Neuronal stem cell (in vitro differentiated cells): ENCODE measurements around the gene AANAT.

Source experiments
- DNase-seq: peaks from one replicate; pipeline ENCODE4 v3.0.0-alpha.2; 2013; ENCODE audit warnings: low spot score
- H2AFZ ChIP-seq: one replicate; pipeline ENCODE4 v1.6.1; 2013; ENCODE audit warnings: mild to moderate bottlenecking, low read length, inconsistent platforms
- H2AK5ac ChIP-seq: 2 replicates; pipeline ENCODE4 v1.6.1; 2013; ENCODE audit warnings: low read depth, mild to moderate bottlenecking, inconsistent platforms, low read length, moderate library complexity, mixed read lengths
- H2BK120ac ChIP-seq: 2 replicates; pipeline ENCODE4 v1.6.1; 2013; ENCODE audit warnings: low read depth, mild to moderate bottlenecking, inconsistent platforms, low read length, moderate library complexity, mixed read lengths
- H2BK12ac ChIP-seq: one replicate; pipeline ENCODE4 v1.6.1; 2013; ENCODE audit warnings: low read length, inconsistent platforms
- H2BK15ac ChIP-seq: 2 replicates; pipeline ENCODE4 v1.6.1; 2013; ENCODE audit warnings: mild to moderate bottlenecking, low read length, inconsistent platforms, mixed read lengths
- H2BK5ac ChIP-seq: one replicate; pipeline ENCODE4 v1.6.1; 2013; ENCODE audit warnings: inconsistent platforms, mild to moderate bottlenecking, low read length, moderate library complexity
- H3K14ac ChIP-seq: one replicate; pipeline ENCODE4 v1.6.1; 2013; ENCODE audit warnings: low read length, inconsistent platforms
- H3K18ac ChIP-seq: 2 replicates; pipeline ENCODE4 v1.6.1; 2013; ENCODE audit warnings: low read length, inconsistent platforms
- H3K23ac ChIP-seq: 2 replicates; pipeline ENCODE4 v1.6.1; 2013; ENCODE audit warnings: low read depth, mild to moderate bottlenecking, mixed read lengths, low read length, inconsistent platforms; ENCODE audit not compliant: poor library complexity
- H3K27ac ChIP-seq: replicated peaks from 3 replicates; pipeline ENCODE4 v1.5.1; 2013; ENCODE audit warnings: low read length, inconsistent platforms
- H3K27me3 ChIP-seq, 3 experiments: 2 replicates each; pipeline ENCODE4 v1.6.1; 2013; ENCODE audit warnings: low read length in 3 of 3, mild to moderate bottlenecking in 2 of 3, inconsistent platforms in 1 of 3, low read depth in 1 of 3, mixed read lengths in 1 of 3, moderate library complexity in 1 of 3; ENCODE audit not compliant: control insufficient read depth in 3 of 3, insufficient read depth in 3 of 3
- H3K36me3 ChIP-seq, 2 donors: replicated peaks in 1 of 2; 2 replicates each; pipeline ENCODE4 v1.6.1; 2013; ENCODE audit warnings: low read length in 2 of 2; ENCODE audit not compliant: control insufficient read depth in 2 of 2, insufficient read depth in 2 of 2
- H3K4ac ChIP-seq: 2 replicates; pipeline ENCODE4 v1.6.1; 2013; ENCODE audit warnings: inconsistent platforms, mild to moderate bottlenecking, low read length, moderate library complexity
- H3K4me1 ChIP-seq, 2 donors: 1 replicate in 1 of 2; 2 replicates in 1 of 2; pipeline ENCODE4 v1.6.1; 2013; ENCODE audit warnings: low read length in 2 of 2, low read depth in 1 of 2; ENCODE audit not compliant: control insufficient read depth in 2 of 2, insufficient read depth in 1 of 2
- H3K4me2 ChIP-seq: one replicate; pipeline ENCODE4 v1.6.1; 2013; ENCODE audit warnings: mild to moderate bottlenecking, low read length, inconsistent platforms; ENCODE audit not compliant: insufficient read depth, poor library complexity, severe bottlenecking
- H3K4me3 ChIP-seq, 2 donors: 2 replicates each; pipeline ENCODE4 v1.5.1; 2013; ENCODE audit warnings: low read length in 2 of 2, mild to moderate bottlenecking in 2 of 2, inconsistent platforms in 1 of 2, moderate library complexity in 1 of 2
- H3K79me1 ChIP-seq: one replicate; pipeline ENCODE4 v1.6.1; 2013; ENCODE audit warnings: low read depth, mild to moderate bottlenecking, inconsistent platforms, low read length, moderate library complexity
- H3K9ac ChIP-seq: one replicate; pipeline ENCODE4 v1.6.1; 2013; ENCODE audit warnings: mild to moderate bottlenecking, low read depth, low read length, inconsistent platforms; ENCODE audit not compliant: poor library complexity
- H3K9me3 ChIP-seq, 2 donors: replicated peaks in 1 of 2; 2 replicates each; pipeline versions ENCODE3 to v1.6.1; 2013; ENCODE audit warnings: low read length in 2 of 2, mild to moderate bottlenecking in 2 of 2, inconsistent platforms in 1 of 2, low read depth in 1 of 2, mixed read lengths in 1 of 2, moderate library complexity in 1 of 2; ENCODE audit not compliant: control insufficient read depth in 2 of 2, insufficient read depth in 1 of 2
- H4K8ac ChIP-seq: one replicate; pipeline ENCODE4 v1.6.1; 2013; ENCODE audit warnings: low read depth, mild to moderate bottlenecking, inconsistent platforms, low read length, moderate library complexity
- H4K91ac ChIP-seq: one replicate; pipeline ENCODE4 v1.6.1; 2013; ENCODE audit warnings: low read length, low read depth, mild to moderate bottlenecking, inconsistent platforms; ENCODE audit not compliant: poor library complexity
- WGBS, 2 donors: extraction: QIAGEN DNeasy Blood & Tissue Kit; methylation state at CpG; one replicate each; pipeline ENCODE4 v1.1.7; 2013; ENCODE audit warnings: missing lambda C conversion rate in 2 of 2, mixed read lengths in 1 of 2; ENCODE audit not compliant: insufficient read length in 2 of 2, insufficient replicate concordance in 1 of 2; ENCODE audit errors: extremely low coverage in 2 of 2; 5-methylcytosine and 5-hydroxymethylcytosine counted together

AANAT gene

DNA sequence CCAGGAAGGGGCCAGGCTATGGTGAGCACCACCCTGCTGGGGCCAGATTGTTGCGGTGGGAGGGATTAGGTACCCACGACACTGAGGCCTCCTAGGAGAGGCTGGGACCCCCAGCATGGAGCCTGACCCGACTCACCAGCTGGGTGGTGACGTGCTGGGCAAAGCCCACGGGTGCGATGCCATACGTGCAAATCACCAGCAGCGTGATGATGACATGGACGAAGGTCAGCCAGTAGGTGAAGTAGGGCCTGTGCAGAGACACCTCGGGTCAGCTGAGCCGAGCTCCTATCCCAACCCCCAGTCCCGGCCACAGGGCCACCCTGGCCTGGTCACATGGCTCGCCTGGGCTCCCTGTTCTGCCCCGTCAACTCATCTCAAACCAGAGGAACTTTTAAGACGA is 7.5 kb downstream of the AANAT start:
- peak overlapping the region; percentile 95 for H2AK5ac ChIP-seq
- H3K27ac ChIP-seq, result no peak overlapping the region
- H3K36me3 ChIP-seq, result peaks cover 0 to 2% of the 10 kb centered on the region in 2 donors
- H3K4ac ChIP-seq, result no peak overlapping the region
- H2BK5ac ChIP-seq, result no peak overlapping the region
- no peak overlapping the region for H2AFZ ChIP-seq
- no peak overlapping the region for H4K8ac ChIP-seq
- peaks cover 3% of the 10 kb centered on the region for H3K79me1 ChIP-seq
- no peaks in the 10 kb centered on the region for H3K4me1 ChIP-seq
- peak overlapping the region; percentile 67 for H3K18ac ChIP-seq
- no CpG with 5 or more reads among the region's 15 CpGs for WGBS, 2 donors
- H3K9ac ChIP-seq, result peak overlapping the region; percentile 34
- no peak overlapping the region for H3K4me2 ChIP-seq
- peak overlapping the region in 1 of 2 donors; percentile 34 for H3K4me3 ChIP-seq
- no peak overlapping the region for H4K91ac ChIP-seq
- peak overlapping the region; percentile 44 for H3K14ac ChIP-seq
- no peak for DNase-seq
- peaks cover 0 to 30% (median 0%) of the 10 kb centered on the region in 3 experiments for H3K27me3 ChIP-seq
- H2BK120ac ChIP-seq, result no peak overlapping the region
- peaks cover 0 to 2% of the 10 kb centered on the region in 2 donors for H3K9me3 ChIP-seq
- H2BK15ac ChIP-seq, result peak overlapping the region; percentile 67
- peak overlapping the region; percentile 73 for H3K23ac ChIP-seq
- H2BK12ac ChIP-seq, result peak overlapping the region; percentile 86

DNA sequence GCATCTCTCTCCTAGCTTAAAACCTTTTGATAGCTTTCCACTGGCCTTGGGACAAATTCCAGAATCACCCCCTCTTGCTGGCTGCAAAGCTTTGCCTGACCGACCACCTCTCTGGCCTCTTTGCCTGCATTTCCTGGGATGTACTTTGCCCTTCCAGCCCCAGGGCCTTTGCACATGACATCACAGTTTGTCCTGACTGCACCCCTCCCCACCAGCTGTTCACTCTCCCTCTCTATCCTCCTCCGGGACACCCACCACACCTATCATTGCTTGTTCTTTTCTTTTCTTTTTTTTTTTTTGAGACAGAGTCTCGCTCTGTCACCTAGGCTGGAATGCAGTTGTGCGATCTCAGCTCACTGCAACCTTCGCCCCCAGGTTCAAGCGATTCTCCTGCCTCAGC is 7.9 kb downstream of the AANAT start:
- no peak overlapping the region for H3K14ac ChIP-seq
- no peak overlapping the region for H2BK15ac ChIP-seq
- H3K9ac ChIP-seq, result no peak overlapping the region
- no CpG with 5 or more reads among the region's 6 CpGs for WGBS, 2 donors
- peaks cover 3% of the 10 kb centered on the region for H3K79me1 ChIP-seq
- no peak overlapping the region for H2AK5ac ChIP-seq
- H2BK120ac ChIP-seq, result no peak overlapping the region
- H3K18ac ChIP-seq, result no peak overlapping the region
- H3K4me1 ChIP-seq, result peaks cover under 1 to 1% of the 10 kb centered on the region in 2 donors
- H3K4me2 ChIP-seq, result no peak overlapping the region
- H2BK5ac ChIP-seq, result no peak overlapping the region
- no peak for DNase-seq
- no peak overlapping the region for H3K23ac ChIP-seq
- peaks cover 0 to 30% (median 0%) of the 10 kb centered on the region in 3 experiments for H3K27me3 ChIP-seq
- H3K27ac ChIP-seq, result no peak overlapping the region
- H2AFZ ChIP-seq, result no peak overlapping the region
- peaks cover 0 to 2% of the 10 kb centered on the region in 2 donors for H3K9me3 ChIP-seq
- no peak overlapping the region for H4K91ac ChIP-seq
- H3K36me3 ChIP-seq, result peaks cover 0 to 2% of the 10 kb centered on the region in 2 donors
- no peak overlapping the region for H3K4ac ChIP-seq
- H3K4me3 ChIP-seq, result no peak overlapping the region
- no peak overlapping the region for H4K8ac ChIP-seq
- H2BK12ac ChIP-seq, result no peak overlapping the region

GRCh38 chr17:76476736-76477135 is 9.3 kb downstream of the AANAT start:
- H3K18ac ChIP-seq, result peak overlapping the region; percentile 64
- H3K9ac ChIP-seq, result no peak overlapping the region
- H3K23ac ChIP-seq, result peak overlapping the region; percentile 85
- no peak overlapping the region for H2BK12ac ChIP-seq
- no peak overlapping the region for H2BK15ac ChIP-seq
- peaks cover 1% of the 10 kb centered on the region for H3K79me1 ChIP-seq
- H3K4me2 ChIP-seq, result no peak overlapping the region
- H3K14ac ChIP-seq, result peak overlapping the region; percentile 38
- H3K9me3 ChIP-seq, result peaks cover 0 to 2% of the 10 kb centered on the region in 2 donors
- H3K27me3 ChIP-seq, result peaks cover 0 to 24% (median 0%) of the 10 kb centered on the region in 3 experiments
- no peak overlapping the region for H4K8ac ChIP-seq
- H3K27ac ChIP-seq, result no peak overlapping the region
- H2BK120ac ChIP-seq, result peak overlapping the region; percentile 72
- no peak overlapping the region for H2BK5ac ChIP-seq
- H3K36me3 ChIP-seq, result peaks cover 0 to 2% of the 10 kb centered on the region in 2 donors
- peak overlapping the region; percentile 81 for H2AK5ac ChIP-seq
- DNase-seq, result no peak
- H2AFZ ChIP-seq, result no peak overlapping the region
- no CpG with 5 or more reads among the region's 20 CpGs for WGBS, 2 donors
- H4K91ac ChIP-seq, result no peak overlapping the region
- H3K4me1 ChIP-seq, result peaks cover 10 to 11% of the 10 kb centered on the region in 2 donors
- H3K4me3 ChIP-seq, result no peak overlapping the region
- no peak overlapping the region for H3K4ac ChIP-seq

DNA sequence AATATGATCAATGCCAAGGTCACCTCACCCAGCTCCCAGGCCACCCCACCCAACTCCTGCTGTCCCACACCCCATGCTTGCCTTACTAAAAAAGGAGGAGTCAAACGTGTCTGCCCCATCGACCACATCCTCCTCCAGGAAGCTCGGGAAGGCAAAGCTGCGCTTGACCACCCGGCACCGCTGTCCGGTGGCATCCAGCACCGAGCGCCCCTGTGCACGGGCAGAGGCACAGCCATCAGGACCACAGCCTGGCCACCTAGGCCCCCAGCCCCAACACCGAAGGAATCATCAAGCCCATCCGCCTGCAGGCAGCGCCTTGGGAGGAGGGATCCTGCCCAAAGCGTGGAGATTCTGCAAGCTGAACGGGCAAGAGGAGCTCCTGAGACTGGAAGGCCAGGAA is 10.2 kb downstream of the AANAT start:
- Histone ChIP-seq H2BK5ac (no peak overlapping the region), H3K27me3 (peaks cover 0 to 15% (median 0%) of the 10 kb centered on the region in 3 experiments), H2AK5ac (peak overlapping the region; percentile 91), H3K9me3 (peaks cover 0 to 2% of the 10 kb centered on the region in 2 donors), H3K4ac (no peak overlapping the region), H4K8ac (no peak overlapping the region), H3K4me1 (peaks cover 10 to 11% of the 10 kb centered on the region in 2 donors), H3K4me2 (no peak overlapping the region), H3K14ac (peak overlapping the region; percentile 76), H2BK12ac (peak overlapping the region; percentile 31), H3K4me3 (peak overlapping the region in 1 of 2 donors; percentile 32), H3K23ac (peak overlapping the region; percentile 25), H2AFZ (no peak overlapping the region), H4K91ac (no peak overlapping the region), H2BK120ac (no peak overlapping the region), H3K36me3 (peaks cover 0 to 2% of the 10 kb centered on the region in 2 donors), H2BK15ac (no peak overlapping the region), H3K18ac (no peak overlapping the region), H3K9ac (no peak overlapping the region), H3K27ac (no peak overlapping the region), H3K79me1 (peaks cover 1% of the 10 kb centered on the region)
- WGBS, 2 donors, result no CpG with 5 or more reads among the region's 15 CpGs
- DNase-seq, result no peak
